Neural cell (in vitro differentiated cells): Measurements from ENCODE around the gene ADAMTSL4.
"Not testable (repeated sequence)": the region's sequence is repeated elsewhere in the genome, so short reads cannot be mapped to it uniquely, and the experiment has no call there.

ENCODE experiments used
- CTCF ChIP-seq: fragments of 450-650 bp; IDR thresholded peaks from 2 replicates; pipeline ENCODE4 v1.5.1; 2014; ENCODE audit warnings: antibody characterized with exemption, mild to moderate bottlenecking, moderate library complexity; ENCODE audit not compliant: poor library complexity, severe bottlenecking
- EP300 ChIP-seq: fragments of 450-650 bp; conservative IDR thresholded peaks from 2 replicates; pipeline ENCODE4 v1.6.1; 2014; ENCODE audit warnings: antibody characterized with exemption, mild to moderate bottlenecking, moderate library complexity; ENCODE audit not compliant: poor library complexity, severe bottlenecking
- EZH2 ChIP-seq: fragments of 200-600, 300-800 bp; shearing (Covaris generic), sonication (generic); IDR thresholded peaks from 2 replicates; pipeline ENCODE4 v1.6.1; 2014; ENCODE audit warnings: antibody characterized with exemption, low read length, borderline replicate concordance, mild to moderate bottlenecking; ENCODE audit not compliant: insufficient read depth, poor library complexity, severe bottlenecking
- MXI1 ChIP-seq: fragments of 450-650 bp; conservative IDR thresholded peaks from 2 replicates; pipeline ENCODE4 v1.6.1; 2014; ENCODE audit warnings: antibody characterized with exemption, mild to moderate bottlenecking; ENCODE audit not compliant: poor library complexity, severe bottlenecking
- POLR2AphosphoS5 ChIP-seq: IDR thresholded peaks from 2 replicates; pipeline ENCODE4 v1.6.1; 2012
- RAD21 ChIP-seq: fragments of 450-650 bp; conservative IDR thresholded peaks from 2 replicates; pipeline ENCODE4 v1.6.1; 2014; ENCODE audit warnings: antibody characterized with exemption, mild to moderate bottlenecking, moderate library complexity

- not testable (repeated sequence) for TF ChIP-seq CTCF, POLR2AphosphoS5, EP300, RAD21, EZH2, MXI1
These were observed 32.8 kb downstream of the ADAMTSL4 start for GRCh38 chr1:150581962-150582361.
